Smooth muscle cell (in vitro differentiated cells): ENCODE measurements around the gene FARP1. TPM values are rescaled to one million over a fixed set of nuclear protein-coding genes. Genes with fewer than 3 reads are reported as not detected.

Experiments used
- DNase-seq: peaks from one replicate; lab custom pipeline; 2025; ENCODE audit not compliant: unreplicated experiment; lab: John Stamatoyannopoulos, UW
- H2AFZ ChIP-seq: fragments of 200-600 bp; sonication (generic); 2 replicates; pipeline ENCODE4 v1.6.0; 2016; ENCODE audit warnings: antibody characterized with exemption, low read depth, mild to moderate bottlenecking
- H3F3A ChIP-seq: fragments of 200-600 bp; sonication (generic); 2 replicates; pipeline ENCODE4 v1.6.0; 2017; ENCODE audit warnings: antibody characterized with exemption, low read depth
- H3K27ac ChIP-seq: fragments of 200-600 bp; sonication (generic); 2 replicates; pipeline ENCODE4 v1.5.1; 2016; ENCODE audit warnings: low read depth, mild to moderate bottlenecking
- H3K27me3 ChIP-seq: fragments of 200-600 bp; sonication (generic); 2 replicates; pipeline ENCODE4 v1.6.1; 2016; ENCODE audit warnings: low read depth, mild to moderate bottlenecking
- H3K36me3 ChIP-seq: fragments of 200-600 bp; sonication (generic); 2 replicates; pipeline ENCODE4 v1.5.1; 2016; ENCODE audit warnings: low read depth
- H3K4me1 ChIP-seq: fragments of 200-600 bp; sonication (generic); 2 replicates; pipeline ENCODE4 v1.5.1; 2016; ENCODE audit warnings: low read depth
- H3K4me2 ChIP-seq: fragments of 200-600 bp; sonication (generic); 2 replicates; pipeline ENCODE4 v1.6.0; 2016; ENCODE audit warnings: mild to moderate bottlenecking
- H3K4me3 ChIP-seq: fragments of 200-600 bp; sonication (generic); 2 replicates; pipeline ENCODE4 v1.5.1; 2016; ENCODE audit warnings: mild to moderate bottlenecking
- H3K79me2 ChIP-seq: fragments of 200-600 bp; sonication (generic); 2 replicates; pipeline ENCODE4 v1.6.0; 2016; ENCODE audit warnings: low read depth, mild to moderate bottlenecking
- H3K9ac ChIP-seq: fragments of 200-600 bp; sonication (generic); 2 replicates; pipeline ENCODE4 v1.6.0; 2016; ENCODE audit warnings: low read depth
- H3K9me3 ChIP-seq: fragments of 200-600 bp; sonication (generic); replicated peaks from 2 replicates; pipeline ENCODE4 v1.5.1; 2016; ENCODE audit warnings: low read depth
- H4K20me1 ChIP-seq: fragments of 200-600 bp; sonication (generic); 2 replicates; pipeline ENCODE4 v1.6.0; 2016; ENCODE audit warnings: low read depth
- CTCF ChIP-seq: fragments of 200-600 bp; sonication (generic); IDR thresholded peaks from 2 replicates; pipeline ENCODE4 v1.5.1; 2017; ENCODE audit warnings: borderline replicate concordance, mild to moderate bottlenecking, antibody characterized with exemption; ENCODE audit not compliant: insufficient read depth, poor library complexity, severe bottlenecking
- WGBS: methylation state at CpG from one replicate; pipeline ENCODE4 v1.1.7; 2016; ENCODE audit warnings: low lambda C conversion rate; 5-methylcytosine and 5-hydroxymethylcytosine counted together
- polyA plus RNA-seq: library from polyadenylated mRNA; unstranded; fragments of >200 nt; fragmentation: Nextera tagmentation; extraction: Ambion mirVana; gene quantifications from 2 replicates; pipeline ENCODE4 v1.2.1, GENCODE V29; 2016
- total RNA-seq: library from RNA; depleted of rRNA; stranded (reverse); fragments of >200 nt; gene quantifications from 2 replicates; pipeline ENCODE4 v1.2.3, GENCODE V29; 2014

Gene FARP1
- total and polyA plus RNA-seq, 2 experiments from 2014 or later, result 59.4 to 104 TPM

GRCh38 chr13:98489446-98490194 is 346.7 kb downstream of the FARP1 start:
- Histone ChIP-seq H3K4me2 (no peak overlapping the region), H2AFZ (no peak overlapping the region), H3K9me3 (no peaks in the 10 kb centered on the region), H3K79me2 (peaks cover 91% of the 10 kb centered on the region), H3K36me3 (no peaks in the 10 kb centered on the region), H3F3A (peaks cover 7% of the 10 kb centered on the region), H3K9ac (no peak overlapping the region), H3K4me1 (peaks cover 40% of the 10 kb centered on the region), H4K20me1 (peaks cover 78% of the 10 kb centered on the region), H3K4me3 (no peak overlapping the region), H3K27ac (no peak overlapping the region), H3K27me3 (no peaks in the 10 kb centered on the region)
- 87% methylated on average over 8 of the region's 8 CpGs for WGBS
- no peak for DNase-seq
- TF ChIP-seq CTCF, result no peak

- no peak overlapping the region for H3K9ac ChIP-seq
- peaks cover 8% of the 10 kb centered on the region for H3F3A ChIP-seq
- peaks cover 43% of the 10 kb centered on the region for H3K4me1 ChIP-seq
- no peak overlapping the region for H3K4me2 ChIP-seq
- H3K27ac ChIP-seq, result no peak overlapping the region
- H3K4me3 ChIP-seq, result no peak overlapping the region
- no peak for TF ChIP-seq CTCF
- 91% methylated on average over 9 of the region's 9 CpGs for WGBS
- peaks cover 81% of the 10 kb centered on the region for H4K20me1 ChIP-seq
- H3K36me3 ChIP-seq, result no peaks in the 10 kb centered on the region
- H3K9me3 ChIP-seq, result no peaks in the 10 kb centered on the region
- DNase-seq, result no peak
- H3K27me3 ChIP-seq, result no peaks in the 10 kb centered on the region
- no peak overlapping the region for H2AFZ ChIP-seq
- peaks cover 98% of the 10 kb centered on the region for H3K79me2 ChIP-seq
Observed at GRCh38 chr13:98490195-98490836, 347.4 kb downstream of the FARP1 start.

DNA sequence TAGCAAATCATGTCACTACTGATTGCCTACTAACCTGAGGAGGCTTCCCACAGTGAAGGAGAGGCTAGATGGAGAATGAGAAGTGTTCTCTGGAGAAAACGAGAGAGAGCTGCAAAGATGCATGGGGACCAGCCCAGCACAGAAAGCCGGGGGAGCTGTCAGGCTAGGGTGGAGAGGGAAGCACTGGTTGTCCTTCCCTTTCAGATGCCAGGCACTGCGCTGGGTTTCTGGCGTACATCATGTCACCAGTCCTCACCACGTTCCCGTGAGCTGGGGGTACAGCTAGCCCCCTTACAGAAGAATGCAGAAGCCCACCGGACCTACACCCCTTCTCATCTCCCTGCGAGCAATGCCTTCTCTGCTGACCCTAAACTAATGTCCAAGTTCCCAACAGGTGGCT is 348.0 kb downstream of the FARP1 start:
- peaks cover 9% of the 10 kb centered on the region for H3F3A ChIP-seq
- H3K27ac ChIP-seq, result no peak overlapping the region
- WGBS, result 90% methylated on average over 8 of the region's 8 CpGs
- H3K79me2 ChIP-seq, result peaks cover 98% of the 10 kb centered on the region
- no peaks in the 10 kb centered on the region for H3K36me3 ChIP-seq
- H2AFZ ChIP-seq, result no peak overlapping the region
- DNase-seq, result no peak
- H3K4me1 ChIP-seq, result peaks cover 43% of the 10 kb centered on the region
- no peak overlapping the region for H3K4me3 ChIP-seq
- H3K4me2 ChIP-seq, result no peak overlapping the region
- H4K20me1 ChIP-seq, result peaks cover 81% of the 10 kb centered on the region
- H3K27me3 ChIP-seq, result no peaks in the 10 kb centered on the region
- H3K9me3 ChIP-seq, result no peaks in the 10 kb centered on the region
- TF ChIP-seq CTCF, result no peak
- no peak overlapping the region for H3K9ac ChIP-seq
